Measurements from ENCODE around the gene PDCL3. TPM values are rescaled to one million over a fixed set of nuclear protein-coding genes. Genes with fewer than 3 reads are reported as not detected.

The PDCL3 gene
- total and polyA plus RNA-seq, 11 donors: 10.3 to 40.2 (median 24.3) TPM

DNA sequence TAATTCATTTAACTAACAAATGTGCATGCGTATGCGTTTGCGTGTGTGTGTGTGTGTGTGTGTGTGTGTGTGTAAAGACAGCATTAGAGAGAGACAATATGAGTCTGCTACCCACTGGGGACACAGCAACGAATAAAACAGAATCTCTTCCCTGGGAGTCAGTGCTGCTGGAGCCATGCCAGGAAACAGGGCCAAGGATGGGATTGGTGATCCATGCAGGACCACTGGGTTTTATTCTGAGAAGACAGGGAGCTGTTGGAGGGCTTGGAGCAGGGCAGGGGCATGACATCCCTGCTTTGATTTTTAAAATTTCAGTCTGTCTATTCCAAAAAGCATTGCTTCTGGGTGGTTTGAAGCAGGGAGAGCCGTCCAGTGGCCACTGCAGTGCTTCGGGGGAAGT, 62.9 kb downstream of the PDCL3 start:
- Histone ChIP-seq H3K4me1 (no peaks in the 10 kb centered on the region), H3K27me3 (no peaks in the 10 kb centered on the region), H3K9me3 (peaks cover 0 to 3% (median 0%) of the 10 kb centered on the region in 12 donors), H3K4me3 (no peak overlapping the region), H3K27ac (no peak overlapping the region), H3K36me3 (no peaks in the 10 kb centered on the region)
- intact Hi-C loops (cut with DNase I): loop anchor here in 1 of 10 donors (10.0 kb wide), 1 partner anchor 89 kb away; no protein-coding TSS in a partner anchor
- no peak for TF ChIP-seq POLR2A (IDR thresholded peaks at IDR 0.05)
- TF ChIP-seq, protein P1, sequence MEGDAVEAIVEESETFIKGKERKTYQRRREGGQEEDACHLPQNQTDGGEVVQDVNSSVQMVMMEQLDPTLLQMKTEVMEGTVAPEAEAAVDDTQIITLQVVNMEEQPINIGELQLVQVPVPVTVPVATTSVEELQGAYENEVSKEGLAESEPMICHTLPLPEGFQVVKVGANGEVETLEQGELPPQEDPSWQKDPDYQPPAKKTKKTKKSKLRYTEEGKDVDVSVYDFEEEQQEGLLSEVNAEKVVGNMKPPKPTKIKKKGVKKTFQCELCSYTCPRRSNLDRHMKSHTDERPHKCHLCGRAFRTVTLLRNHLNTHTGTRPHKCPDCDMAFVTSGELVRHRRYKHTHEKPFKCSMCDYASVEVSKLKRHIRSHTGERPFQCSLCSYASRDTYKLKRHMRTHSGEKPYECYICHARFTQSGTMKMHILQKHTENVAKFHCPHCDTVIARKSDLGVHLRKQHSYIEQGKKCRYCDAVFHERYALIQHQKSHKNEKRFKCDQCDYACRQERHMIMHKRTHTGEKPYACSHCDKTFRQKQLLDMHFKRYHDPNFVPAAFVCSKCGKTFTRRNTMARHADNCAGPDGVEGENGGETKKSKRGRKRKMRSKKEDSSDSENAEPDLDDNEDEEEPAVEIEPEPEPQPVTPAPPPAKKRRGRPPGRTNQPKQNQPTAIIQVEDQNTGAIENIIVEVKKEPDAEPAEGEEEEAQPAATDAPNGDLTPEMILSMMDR (IDR thresholded peaks at IDR 0.05): no peak
- DNase-seq: no peak
- ATAC-seq: no peak
- WGBS, 4 donors: 41 to 55% (median 50%) methylated on average over 6 of the region's 6 CpGs

Other genes starting within 250 kb of the PDCL3 start
- gene LONRF2, start 240.5 kb upstream of the PDCL3 start, total RNA-seq: 10 to 100 TPM; 14.2 to 29.7 (median 21.1) TPM
- gene LONRF2, start 240.5 kb upstream of the PDCL3 start, polyA plus RNA-seq: 1 to 10 TPM; 2.4 to 3.0 TPM
- 10 to 100 TPM in 4 of 9 donors, 1 to 10 TPM in 5; 7.2 to 14.1 (median 9.8) TPM for gene CHST10, start 145.3 kb upstream of the PDCL3 start, total RNA-seq
- gene CHST10, start 145.3 kb upstream of the PDCL3 start, polyA plus RNA-seq: 1 to 10 TPM; 5.8 to 6.7 TPM
- gene NMS, start 92.5 kb upstream of the PDCL3 start, total RNA-seq: not detected
- not detected for gene NMS, start 92.5 kb upstream of the PDCL3 start, polyA plus RNA-seq

All from heart left ventricle (tissue), 16 donors.